ENCODE measurements around the gene HMG20A.

HMG20A gene

DNA sequence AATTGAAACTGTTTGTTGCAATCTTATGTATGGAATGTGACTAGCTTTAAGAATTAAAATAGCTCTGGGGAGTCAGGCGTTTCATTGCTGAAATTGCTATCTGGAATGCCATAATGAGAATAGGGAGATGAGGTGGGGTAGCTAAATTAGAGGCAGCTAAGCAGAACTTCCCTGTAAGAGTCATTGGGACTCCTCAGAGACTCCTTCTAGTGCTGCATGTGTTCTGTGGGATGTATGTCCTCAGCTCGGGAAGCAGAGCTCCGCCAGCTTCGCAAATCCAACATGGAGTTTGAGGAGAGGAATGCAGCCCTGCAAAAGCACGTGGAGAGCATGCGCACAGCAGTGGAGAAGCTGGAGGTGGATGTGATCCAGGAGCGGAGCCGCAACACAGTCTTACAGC is 57.4 kb downstream of the HMG20A start:
- DNase-seq (ENCODE audit: low read depth) = no peak

GRCh38 chr15:77479015-77479414 is 58.3 kb downstream of the HMG20A start:
- no peak for DNase-seq (ENCODE audit: low read depth)

- no peak for DNase-seq (ENCODE audit: low read depth)
Measured at GRCh38 chr15:77480859-77481633, 60.4 kb downstream of the HMG20A start.

DNA sequence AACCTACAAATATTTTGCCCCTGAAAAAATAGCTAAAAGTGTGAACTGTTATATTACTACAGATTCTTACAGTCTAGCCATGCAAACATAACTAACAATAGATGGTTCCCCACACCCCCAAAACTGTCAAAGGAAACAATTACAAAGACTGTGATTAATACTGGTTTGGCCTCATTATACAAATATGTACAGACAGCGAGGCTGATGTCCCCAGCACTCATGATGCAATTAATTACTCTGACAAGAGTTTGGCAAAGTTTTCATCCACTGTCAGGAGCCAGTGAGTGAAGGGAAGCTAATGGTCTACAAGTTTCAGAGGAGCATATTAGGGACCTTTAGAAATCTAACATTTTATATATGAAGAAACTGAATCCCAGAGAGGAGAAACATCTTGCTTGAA is 61.0 kb downstream of the HMG20A start:
- no peak for DNase-seq (ENCODE audit: low read depth)

GRCh38 chr15:77482570-77482969 is 61.9 kb downstream of the HMG20A start:
- no peak for DNase-seq (ENCODE audit: low read depth)

GRCh38 chr15:77483425-77484140 is 62.9 kb downstream of the HMG20A start:
- no peak for DNase-seq (ENCODE audit: low read depth)

DNA sequence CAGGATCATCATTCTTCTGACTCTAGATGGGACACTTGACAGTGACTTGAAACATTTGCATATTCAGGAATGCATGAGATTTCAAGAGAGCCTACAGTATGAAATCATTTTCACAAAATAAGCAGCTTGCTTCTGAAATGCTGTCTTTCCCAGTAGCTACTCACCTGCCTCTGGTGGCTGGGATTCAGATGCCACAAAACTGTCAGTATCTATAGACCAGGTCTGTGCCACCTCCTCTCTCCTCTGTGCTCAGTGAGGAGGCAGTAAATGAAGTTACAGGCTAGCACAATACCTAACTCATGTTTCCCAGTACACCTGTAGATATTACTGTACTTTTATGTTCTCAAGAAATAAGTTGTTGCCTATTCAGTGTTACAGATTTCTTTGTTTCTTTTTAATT is 64.3 kb downstream of the HMG20A start:
- no peak for DNase-seq (ENCODE audit: low read depth)

DNA sequence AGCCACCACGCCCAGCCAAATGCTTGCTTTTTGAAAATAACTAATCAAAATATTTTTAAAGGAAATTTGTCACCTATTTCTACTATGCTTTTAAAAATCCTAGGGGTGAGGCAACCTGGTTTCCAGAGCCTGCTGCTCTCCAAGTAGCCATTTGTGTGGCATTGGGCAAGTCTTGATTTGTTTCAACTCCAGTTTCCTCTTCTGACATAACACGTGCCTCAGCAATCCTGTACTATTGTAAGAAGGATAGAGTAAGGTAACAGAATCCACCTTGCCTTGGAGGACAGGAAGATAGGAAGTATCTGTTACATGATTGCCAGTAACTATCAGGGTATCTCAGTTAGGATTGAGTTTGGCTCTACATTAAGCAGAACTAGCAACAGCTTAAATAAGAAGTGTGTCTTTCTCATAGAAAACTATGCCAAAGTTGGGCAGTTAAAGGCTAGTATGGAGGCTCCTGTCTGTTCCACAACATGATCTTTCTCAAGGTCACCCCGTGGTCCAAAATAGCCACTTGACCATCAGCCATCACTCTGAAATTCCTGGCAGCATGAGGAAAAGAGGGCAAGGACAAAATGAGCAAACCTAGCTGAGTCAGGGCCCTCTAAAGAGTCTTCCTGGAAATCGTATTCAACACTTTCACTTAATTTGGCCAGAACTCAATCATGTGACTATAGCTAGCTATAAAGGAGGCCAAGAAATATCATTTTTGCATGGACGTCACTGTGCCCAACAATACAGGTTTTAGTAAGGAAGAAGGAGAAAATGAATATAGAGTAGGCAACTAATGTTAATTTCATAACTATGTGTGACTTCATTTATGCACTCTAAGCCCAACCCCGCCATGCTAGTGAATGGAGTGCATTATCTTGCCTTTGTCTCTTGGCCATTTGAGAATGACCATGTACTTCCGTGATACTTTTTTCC is 66.1 kb downstream of the HMG20A start:
- DNase-seq (ENCODE audit: low read depth) = no peak

DNA sequence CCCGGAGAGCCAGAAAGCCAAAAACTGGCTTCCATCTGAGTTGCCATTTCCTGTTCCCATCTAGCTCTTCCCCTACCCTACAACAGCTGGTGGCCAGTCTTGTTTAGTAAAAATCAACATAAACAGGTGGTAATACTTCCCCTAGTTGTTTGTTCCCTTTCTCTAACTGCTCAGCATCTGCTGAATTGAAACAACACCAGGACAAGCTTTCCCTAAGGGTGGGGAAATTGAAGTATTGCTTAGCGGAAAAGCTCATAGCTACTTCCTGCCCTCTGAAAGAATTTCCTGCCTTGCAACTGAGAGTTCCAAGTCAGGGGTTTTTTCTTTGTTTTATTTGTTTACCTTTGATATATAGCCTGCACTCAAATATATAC is 66.8 kb downstream of the HMG20A start:
- no peak for DNase-seq (ENCODE audit: low read depth)

GRCh38 chr15:77487888-77488287 is 67.2 kb downstream of the HMG20A start:
- no peak for DNase-seq (ENCODE audit: low read depth)

- DNase-seq (ENCODE audit: low read depth) = no peak
Measured at GRCh38 chr15:77489647-77490046, 69.0 kb downstream of the HMG20A start.

DNA sequence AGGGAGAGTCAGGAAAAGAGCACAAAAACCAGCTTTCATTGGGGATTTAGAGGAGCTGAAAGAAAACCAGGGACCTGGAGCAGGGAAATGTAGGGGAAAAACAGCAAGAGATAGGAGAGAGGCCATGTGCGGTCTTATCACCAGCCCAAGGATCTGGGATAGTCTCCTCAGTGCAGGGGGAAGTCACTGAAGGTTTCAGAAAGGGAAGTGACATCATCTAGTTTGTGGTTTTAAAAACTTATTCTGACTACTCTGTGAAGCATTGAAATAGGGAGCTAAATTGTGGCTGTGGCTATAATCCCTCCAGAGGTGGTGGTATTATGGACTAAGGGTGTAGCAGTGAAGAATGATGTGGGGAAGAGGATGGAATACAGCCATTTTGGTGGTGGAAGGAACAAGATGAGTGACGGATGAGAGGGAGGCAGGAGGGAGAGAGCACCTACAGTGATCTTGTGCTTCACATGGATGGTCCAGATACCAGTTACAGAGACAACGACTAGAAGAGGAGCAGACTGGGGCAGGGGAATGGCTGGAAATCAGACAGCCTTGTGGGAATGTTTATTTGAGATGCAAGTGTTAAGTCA is 72.7 kb downstream of the HMG20A start:
- DNase-seq (ENCODE audit: low read depth) = no peak

GRCh38 chr15:77494073-77494867 is 73.6 kb downstream of the HMG20A start:
- DNase-seq (ENCODE audit: low read depth) = no peak

DNA sequence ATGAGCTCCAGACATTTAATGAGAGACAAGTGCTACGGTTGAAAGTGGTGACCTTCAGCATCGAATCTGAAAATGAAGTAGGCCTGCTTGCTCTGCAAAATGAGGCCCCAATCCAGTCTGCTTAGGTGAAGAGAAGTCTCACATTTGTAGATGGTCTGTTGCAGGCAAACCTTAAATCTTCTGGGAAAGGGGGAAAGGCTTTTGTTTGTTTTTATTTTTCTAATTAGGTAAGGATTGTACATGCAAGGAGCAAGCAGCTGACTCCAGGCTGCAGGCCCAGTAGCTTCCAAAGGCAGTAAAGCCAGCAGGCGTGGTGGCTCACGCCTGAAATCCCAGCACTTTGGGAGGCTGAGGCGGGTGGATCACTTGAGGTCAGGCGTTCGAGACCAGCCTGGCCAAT is 74.3 kb downstream of the HMG20A start:
- no peak for DNase-seq (ENCODE audit: low read depth)

DNA sequence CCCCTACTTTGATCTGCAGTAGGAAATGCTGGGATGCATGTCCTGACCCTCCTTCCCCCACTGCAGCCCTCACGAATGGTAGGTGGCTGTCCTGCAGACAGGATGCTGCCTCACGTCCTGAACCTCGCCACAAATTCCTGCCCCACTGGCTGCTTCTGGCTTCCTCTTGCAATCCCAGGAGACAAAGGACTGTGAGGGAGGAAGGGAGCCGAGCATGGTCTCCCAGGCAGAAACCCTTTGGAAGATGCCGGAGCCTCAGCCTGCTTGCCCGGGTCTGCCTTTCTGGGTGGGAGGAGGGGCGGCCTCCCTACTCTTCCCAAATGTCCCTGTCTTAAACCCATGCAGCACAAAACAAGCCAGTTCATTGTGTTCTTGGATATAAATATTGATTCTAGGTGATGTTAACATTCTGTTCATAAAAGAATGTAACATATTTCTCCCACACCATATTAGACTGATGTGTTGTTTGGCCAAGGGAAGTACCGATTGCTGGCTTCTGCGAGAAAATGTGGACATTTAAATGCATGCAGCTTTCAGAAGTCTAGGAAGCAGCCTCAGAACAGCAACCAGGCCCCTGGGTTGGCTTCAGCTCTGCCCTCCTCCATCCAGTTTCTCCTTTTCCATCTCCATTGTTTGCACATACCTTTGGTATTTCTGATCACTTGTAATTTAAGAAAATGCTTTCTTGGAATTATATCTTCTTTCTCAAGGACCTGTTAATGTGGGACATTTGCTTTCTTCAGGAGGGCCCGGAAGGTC is 75.3 kb downstream of the HMG20A start:
- DNase-seq (ENCODE audit: low read depth) = no peak

DNA sequence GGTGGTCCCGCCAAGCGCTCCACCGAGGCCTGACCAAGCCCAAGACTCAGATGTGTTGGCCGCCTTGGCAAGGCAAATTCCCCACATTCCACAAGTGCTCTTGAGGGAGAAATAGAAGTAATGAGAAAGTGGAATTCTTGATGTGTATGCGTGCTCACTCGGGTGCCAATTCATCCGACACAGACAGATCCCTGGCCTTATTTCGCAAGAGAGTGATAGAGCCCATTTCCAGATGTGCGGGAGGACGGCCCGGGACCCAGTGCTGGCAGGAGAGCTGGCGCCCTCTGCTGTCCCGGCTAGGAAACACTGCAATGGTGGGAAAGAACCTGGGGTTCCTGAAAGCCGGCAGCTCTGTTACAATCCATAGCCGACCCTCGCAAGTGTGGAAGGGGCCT is 76.0 kb downstream of the HMG20A start:
- DNase-seq (ENCODE audit: low read depth) = peak; percentile 55

GRCh38 chr15:77497110-77497737 is 76.5 kb downstream of the HMG20A start:
- DNase-seq (ENCODE audit: low read depth) = no peak

DNA sequence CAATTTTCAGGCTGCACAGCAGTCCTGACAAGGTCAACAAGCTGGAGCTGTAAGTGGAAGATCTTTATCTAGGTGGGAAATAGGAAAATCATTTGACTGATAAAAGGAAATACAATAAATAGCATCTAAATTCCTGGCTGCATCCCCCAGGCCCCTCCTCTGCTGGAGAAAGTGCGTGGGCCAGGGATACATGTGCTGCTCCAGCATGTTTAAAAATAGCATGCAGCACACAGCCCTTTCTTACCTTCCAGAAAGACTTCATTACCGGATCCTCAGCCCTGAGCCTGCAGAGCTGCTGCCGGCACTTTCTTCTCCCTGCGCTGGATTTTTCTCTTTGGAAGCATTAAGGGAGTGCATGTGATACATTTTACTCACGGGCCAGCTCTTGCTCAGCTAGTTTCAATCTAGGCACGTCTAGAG is 77.3 kb downstream of the HMG20A start:
- DNase-seq (ENCODE audit: low read depth) = no peak

- no peak for DNase-seq (ENCODE audit: low read depth)
Measured at GRCh38 chr15:77499087-77499760, 78.5 kb downstream of the HMG20A start.

DNA sequence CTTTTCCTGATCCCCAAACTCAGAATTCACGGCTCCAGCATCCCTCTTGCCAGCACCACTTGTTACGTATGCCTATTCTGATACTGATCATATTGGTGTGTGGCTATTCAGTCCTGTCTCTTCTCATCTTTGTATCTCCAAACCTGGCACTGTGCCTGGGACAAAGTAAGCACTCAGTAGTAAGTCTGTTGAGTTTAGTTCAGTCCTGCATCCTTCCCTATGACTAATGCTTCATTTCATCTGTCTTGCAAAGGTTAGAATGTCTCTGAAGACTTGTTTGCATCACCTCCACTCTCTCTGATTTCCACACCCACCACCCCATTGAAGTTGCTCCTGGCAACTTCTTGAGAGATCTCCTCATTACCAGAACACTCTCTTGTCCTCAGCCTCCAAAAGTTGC is 80.3 kb downstream of the HMG20A start:
- DNase-seq (ENCODE audit: low read depth) = no peak
